Ectodermal cell (in vitro differentiated cells): ENCODE measurements around the gene CCDC138.

ENCODE experiments used
- H3K27ac ChIP-seq: 2 replicates; pipeline ENCODE4 v1.7.0; 2013; ENCODE audit warnings: mild to moderate bottlenecking, low read depth, low read length; ENCODE audit not compliant: insufficient read depth, poor library complexity, severe bottlenecking
- H3K27me3 ChIP-seq: 2 replicates; pipeline ENCODE4 v1.7.0; 2013; ENCODE audit warnings: mild to moderate bottlenecking, low read length; ENCODE audit not compliant: insufficient read depth, control insufficient read depth, poor library complexity, severe bottlenecking
- H3K36me3 ChIP-seq: one replicate; pipeline ENCODE4 v1.7.0; 2013; ENCODE audit warnings: low read length; ENCODE audit not compliant: control insufficient read depth, insufficient read depth
- H3K4me1 ChIP-seq: one replicate; pipeline ENCODE4 v1.7.0; 2013; ENCODE audit warnings: low read length; ENCODE audit not compliant: control insufficient read depth, insufficient read depth
- H3K4me3 ChIP-seq: 2 replicates; pipeline ENCODE4 v1.7.0; 2013; ENCODE audit warnings: low read depth, low read length, control low read depth; ENCODE audit not compliant: insufficient read depth
- H3K9me3 ChIP-seq: 2 replicates; pipeline ENCODE4 v1.7.0; 2013; ENCODE audit warnings: mild to moderate bottlenecking, low read length, moderate library complexity; ENCODE audit not compliant: control insufficient read depth
- WGBS, 2 experiments: methylation state at CpG; one replicate each; pipeline ENCODE4 v1.1.7; 2013; ENCODE audit warnings: missing lambda C conversion rate in 2 of 2; 5-methylcytosine and 5-hydroxymethylcytosine counted together

The CCDC138 gene

DNA sequence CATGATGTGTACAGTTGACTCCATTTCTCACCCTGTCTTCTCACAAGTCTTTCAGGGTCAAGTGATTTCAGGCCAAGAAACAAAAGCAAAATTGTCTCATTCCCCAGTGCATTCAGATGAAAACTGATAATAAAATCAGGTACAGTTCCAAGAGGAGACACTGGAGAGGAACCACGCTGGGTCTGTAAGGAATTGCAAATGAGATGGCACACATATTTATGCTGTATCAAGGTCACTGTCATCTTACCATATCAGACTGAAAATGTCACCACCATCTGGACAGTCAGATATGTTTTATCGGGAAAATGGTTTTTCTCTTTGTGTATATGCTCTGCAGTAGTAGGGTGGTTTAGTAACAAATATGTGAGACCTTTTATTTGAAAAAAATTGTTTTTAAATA lies 91.7 kb downstream of the CCDC138 start:
- H3K9me3 ChIP-seq: no peaks in the 10 kb centered on the region
- no peak overlapping the region for H3K27ac ChIP-seq
- no peak overlapping the region for H3K4me3 ChIP-seq
- WGBS, 2 experiments: 47 to 50% methylated on average over 2 of the region's 2 CpGs
- no peaks in the 10 kb centered on the region for H3K4me1 ChIP-seq
- no peaks in the 10 kb centered on the region for H3K27me3 ChIP-seq
- peaks cover 16% of the 10 kb centered on the region for H3K36me3 ChIP-seq

DNA sequence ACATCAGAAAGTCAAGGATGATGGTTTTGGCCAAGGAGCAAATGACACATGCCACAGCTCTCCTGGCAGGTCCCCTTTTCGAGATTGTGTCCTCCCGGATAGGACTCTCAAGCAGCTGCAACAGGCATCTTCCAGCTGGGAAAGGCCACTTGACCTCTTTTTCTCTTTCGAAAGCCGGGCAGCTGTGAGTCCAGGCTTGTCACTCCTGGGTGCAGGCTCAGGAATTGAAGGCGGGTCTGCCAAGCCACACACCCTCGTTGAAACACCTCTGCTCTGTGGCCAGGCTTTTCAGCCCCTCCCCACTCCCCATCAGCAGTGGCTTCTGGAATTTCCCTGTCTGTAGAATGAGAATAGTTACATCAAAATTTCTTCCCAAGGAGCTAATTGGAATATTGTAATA lies 98.0 kb downstream of the CCDC138 start:
- no peaks in the 10 kb centered on the region for H3K36me3 ChIP-seq
- H3K27me3 ChIP-seq: no peaks in the 10 kb centered on the region
- H3K9me3 ChIP-seq: no peaks in the 10 kb centered on the region
- WGBS, 2 experiments: 61 to 64% methylated on average over 6 of the region's 6 CpGs
- no peak overlapping the region for H3K27ac ChIP-seq
- peaks cover 3% of the 10 kb centered on the region for H3K4me1 ChIP-seq
- H3K4me3 ChIP-seq: no peak overlapping the region

GRCh38 chr2:108889907-108890306 lies 103.3 kb downstream of the CCDC138 start:
- 88 to 95% methylated on average over 1 of the region's 1 CpG for WGBS, 2 experiments
- Histone ChIP-seq H3K4me1 (peaks cover 5% of the 10 kb centered on the region), H3K27me3 (no peaks in the 10 kb centered on the region), H3K36me3 (no peaks in the 10 kb centered on the region), H3K27ac (no peak overlapping the region), H3K4me3 (no peak overlapping the region), H3K9me3 (no peaks in the 10 kb centered on the region)

DNA sequence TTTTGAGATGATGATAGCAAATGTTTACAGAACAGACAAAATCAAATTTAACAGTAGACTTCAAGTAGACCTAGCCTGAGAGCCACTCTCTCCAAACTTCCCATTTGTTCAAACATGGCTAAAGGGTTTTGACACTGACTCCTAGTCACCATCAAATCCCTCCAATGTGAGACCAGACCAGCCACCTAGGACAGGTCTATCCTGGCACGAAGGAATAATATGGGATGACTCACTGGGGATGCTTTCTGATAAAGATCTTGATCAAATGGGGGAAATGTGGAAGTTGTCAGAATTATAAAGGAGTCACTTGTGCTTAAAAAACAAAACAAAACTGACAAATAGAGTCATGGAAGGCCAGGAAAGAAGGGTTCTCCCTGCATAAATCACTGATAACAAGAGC lies 106.7 kb downstream of the CCDC138 start:
- H3K4me1 ChIP-seq: peaks cover 5% of the 10 kb centered on the region
- H3K9me3 ChIP-seq: no peaks in the 10 kb centered on the region
- WGBS, 2 experiments: 100% methylated on average over 1 of the region's 1 CpG
- no peak overlapping the region for H3K4me3 ChIP-seq
- H3K27ac ChIP-seq: no peak overlapping the region
- H3K27me3 ChIP-seq: no peaks in the 10 kb centered on the region
- no peaks in the 10 kb centered on the region for H3K36me3 ChIP-seq

DNA sequence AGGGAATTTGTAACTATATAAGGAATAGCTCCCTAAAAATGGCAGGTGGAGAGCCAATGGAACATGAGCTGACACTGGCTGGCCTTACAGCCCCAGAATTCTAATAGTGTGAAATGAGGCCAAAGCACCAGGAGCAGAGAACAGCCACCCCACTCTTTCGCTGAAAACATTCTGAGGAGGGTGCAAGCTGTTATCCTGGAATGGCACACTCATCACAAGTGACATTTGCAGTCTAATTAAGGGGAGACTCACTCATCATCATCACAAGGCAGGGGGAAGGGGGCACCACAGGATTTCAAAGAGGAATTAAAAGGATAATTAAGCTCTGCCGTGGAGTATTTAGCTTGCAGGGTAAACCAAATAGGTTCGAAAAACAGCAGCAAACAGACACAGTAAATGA lies 108.2 kb downstream of the CCDC138 start:
- H3K9me3 ChIP-seq: no peaks in the 10 kb centered on the region
- H3K4me1 ChIP-seq: peaks cover 5% of the 10 kb centered on the region
- H3K36me3 ChIP-seq: no peaks in the 10 kb centered on the region
- H3K27me3 ChIP-seq: no peaks in the 10 kb centered on the region
- 75 to 85% methylated on average over 2 to 3 of the region's 3 CpGs for WGBS, 2 experiments
- H3K4me3 ChIP-seq: no peak overlapping the region
- no peak overlapping the region for H3K27ac ChIP-seq

GRCh38 chr2:108895188-108895587 lies 108.6 kb downstream of the CCDC138 start:
- Histone ChIP-seq H3K27me3 (no peaks in the 10 kb centered on the region), H3K27ac (no peak overlapping the region), H3K9me3 (no peaks in the 10 kb centered on the region), H3K36me3 (no peaks in the 10 kb centered on the region), H3K4me3 (no peak overlapping the region), H3K4me1 (peaks cover 5% of the 10 kb centered on the region)
- WGBS, 2 experiments: 100% methylated on average over 2 of the region's 2 CpGs; no CpG with 5 or more reads in 1 of the 2 experiments

DNA sequence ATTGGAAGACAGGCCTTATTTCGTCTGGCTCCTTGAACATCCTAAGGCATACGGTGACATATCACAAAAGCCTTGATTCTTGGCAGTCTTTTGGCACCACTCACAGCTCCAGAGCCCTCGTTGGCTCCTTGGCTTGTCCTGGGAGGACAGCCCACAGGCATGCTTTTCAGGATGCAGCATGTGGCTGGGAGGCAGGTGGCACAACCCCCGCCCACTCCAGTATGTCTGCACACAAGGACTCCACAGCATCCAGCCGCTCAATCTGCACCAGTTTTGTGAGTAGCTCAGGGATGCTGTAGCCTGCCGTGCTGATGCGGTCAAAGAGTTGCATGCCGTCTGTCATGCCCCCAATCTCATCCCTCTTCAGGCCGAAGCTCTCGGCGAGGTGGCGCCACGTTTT lies 110.2 kb downstream of the CCDC138 start:
- 93 to 94% methylated on average over 13 of the region's 13 CpGs for WGBS, 2 experiments
- H3K4me3 ChIP-seq: no peak overlapping the region
- no peaks in the 10 kb centered on the region for H3K9me3 ChIP-seq
- H3K36me3 ChIP-seq: no peaks in the 10 kb centered on the region
- H3K27ac ChIP-seq: no peak overlapping the region
- H3K4me1 ChIP-seq: peaks cover 5% of the 10 kb centered on the region
- no peaks in the 10 kb centered on the region for H3K27me3 ChIP-seq

GRCh38 chr2:108898315-108899082 lies 111.9 kb downstream of the CCDC138 start:
- Histone ChIP-seq H3K36me3 (no peaks in the 10 kb centered on the region), H3K4me3 (no peak overlapping the region), H3K9me3 (no peaks in the 10 kb centered on the region), H3K27me3 (no peaks in the 10 kb centered on the region), H3K27ac (no peak overlapping the region), H3K4me1 (peaks cover 5% of the 10 kb centered on the region)
- 83 to 100% methylated on average over 1 of the region's 1 CpG for WGBS, 2 experiments

DNA sequence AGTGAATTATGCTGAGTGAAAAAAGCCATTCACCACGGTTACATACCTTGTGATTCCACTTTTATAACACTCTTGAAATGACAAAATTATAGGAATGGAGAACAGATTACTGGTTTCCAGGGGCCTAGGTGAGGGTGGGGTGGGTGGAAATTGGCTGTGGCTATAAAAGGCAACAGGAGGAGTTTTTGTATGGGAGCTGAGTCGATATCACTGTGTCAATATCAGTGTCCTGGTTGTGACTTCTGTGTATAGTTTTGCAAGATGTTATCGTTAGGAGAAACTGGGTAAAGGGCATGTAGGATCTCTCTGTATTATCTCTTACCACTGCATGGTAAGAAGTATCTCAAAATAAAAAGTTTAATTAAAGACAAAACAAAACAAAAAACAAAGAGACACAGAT lies 118.1 kb downstream of the CCDC138 start:
- Histone ChIP-seq H3K4me1 (peaks cover 3% of the 10 kb centered on the region), H3K27ac (no peak overlapping the region), H3K4me3 (no peak overlapping the region), H3K27me3 (no peaks in the 10 kb centered on the region), H3K9me3 (no peaks in the 10 kb centered on the region), H3K36me3 (no peaks in the 10 kb centered on the region)
- WGBS, 2 experiments: 85 to 98% methylated on average over 2 of the region's 3 CpGs

DNA sequence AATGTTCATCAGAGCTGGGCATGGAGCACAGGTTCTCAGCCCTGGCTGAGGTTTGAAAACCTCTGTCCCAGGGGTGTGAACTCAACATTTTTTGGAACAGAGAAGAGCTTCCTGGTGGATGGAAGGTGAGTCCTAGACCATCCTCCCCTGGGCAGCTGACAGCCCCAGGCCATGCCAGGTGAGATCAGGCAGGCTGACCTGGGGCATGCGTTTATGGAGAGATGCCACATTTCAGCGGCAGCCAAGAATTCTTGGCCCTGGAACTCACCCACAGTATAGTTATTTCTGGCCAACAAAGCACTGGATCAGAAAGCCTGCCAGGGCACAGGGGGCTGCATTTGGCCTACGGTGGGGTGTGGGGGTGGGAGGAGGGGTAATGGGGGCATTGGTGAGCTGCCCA lies 118.6 kb downstream of the CCDC138 start:
- 91 to 97% methylated on average over 3 of the region's 3 CpGs for WGBS, 2 experiments
- Histone ChIP-seq H3K4me1 (peaks cover 3% of the 10 kb centered on the region), H3K36me3 (no peaks in the 10 kb centered on the region), H3K27ac (no peak overlapping the region), H3K4me3 (no peak overlapping the region), H3K9me3 (no peaks in the 10 kb centered on the region), H3K27me3 (no peaks in the 10 kb centered on the region)
